Pancreas (tissue), 10 donors: ENCODE data around the gene PTPRG. TPM values are rescaled to one million over a fixed set of nuclear protein-coding genes. Genes with fewer than 3 reads are reported as not detected.

Experiments
- ATAC-seq, 4 donors: fragments of 200-7000 bp; cut with Tn5 transposase; one replicate each; pipeline versions ENCODE4 v1.8.0 to v1.9.1; 2020; ENCODE audit warnings: mild to moderate bottlenecking in 4 of 4, moderate library complexity in 4 of 4
- DNase-seq, 6 donors: peaks; one replicate each; pipeline ENCODE4 v3.0.0-alpha.2; 2020
- FAIRE-seq: peaks from 2 replicates; lab custom pipeline; 2012; peaks lifted over from hg19 to GRCh38; lab: Jason Lieb, UNC
- H3K27ac ChIP-seq, 4 donors: fragments of 200-600 bp; sonication (generic); 1 replicate in 3 of 4; 2 replicates in 1 of 4; pipeline versions ENCODE4 v1.5.0 to v1.8.0; 2020
- H3K27me3 ChIP-seq, 4 donors: fragments of 200-600 bp; one replicate each; pipeline ENCODE4 v1.8.0; 2021
- H3K36me3 ChIP-seq, 3 donors: fragments of 200-600 bp; sonication (generic) in 1 of 3; one replicate each; pipeline versions ENCODE4 v1.5.0 to v1.8.0; 2020 to 2021
- H3K4me1 ChIP-seq, 3 donors: fragments of 200-600 bp; one replicate each; pipeline ENCODE4 v1.8.0; 2021
- H3K4me3 ChIP-seq, 4 donors: fragments of 200-600 bp; sonication (generic) in 2 of 4; one replicate each; pipeline versions ENCODE4 v1.5.0 to v1.8.0; 2020 to 2021
- H3K9me3 ChIP-seq, 4 donors: fragments of 200-600 bp; one replicate each; pipeline ENCODE4 v1.8.0; 2021
- whole genome bisulfite sequencing, 2 donors: extraction: QIAGEN DNeasy Blood & Tissue Kit; methylation state at CpG; one replicate each; pipeline ENCODE4 v1.1.7; 2013; 5-methylcytosine and 5-hydroxymethylcytosine counted together
- intact Hi-C, 3 donors: fragments of 100-400 bp; cut with DNase I; formaldehyde crosslinking; loops; one replicate each; pipeline versions ENCODE4 v1.11.1 to v1.14.2; 2022
- polyA plus RNA-seq, 2 donors: library from polyadenylated mRNA; stranded (reverse); fragments of 200-250 nt; gene quantifications; one replicate each; pipeline ENCODE4 v1.2.3, GENCODE V29; 2013
- total RNA-seq, 6 donors: library from RNA; stranded (reverse); fragmentation: NEBNext Ultra II Directional in 4 of 6; extraction: Animal tissue kit (Norgen Biotek cat#: 25700) in 4 of 6; gene quantifications; one replicate each; pipeline versions ENCODE4 v1.2.1 to v1.2.4, GENCODE V29; 2021 to 2023
- TF ChIP-seq, protein P1 (sequence below), 4 donors: fragments of 200-600 bp; sonication (generic) in 3 of 4; IDR thresholded peaks; one replicate each; pipeline versions ENCODE4 v1.5.0 to v1.8.0; 2021; ENCODE audit warnings: antibody characterized with exemption in 4 of 4
- donor health status: healthy with polysubstance abuse.
- donor health status: DM: no; HTN: no; CAD: no; lungs with moderate emphysema.
- donor health status: DM: no; HTN: no; CAD: no.
- donor health status: control.
- donor health status: control.
- donor health status: Bipolar disorder and iron deficiency.
- donor health status: DM: yes; HTN: yes; CAD: no.
- donor health status: DM: no; HTN: no; CAD: no.
- donor health status: DM: no; HTN: no; CAD: no.
- donor health status: DM: yes; HTN: yes; CAD: no.

PTPRG gene
- total and polyA plus RNA-seq, 8 donors: 2.8 to 20.5 (median 9.5) TPM

GRCh38 chr3:61901496-61901895 lies 340.1 kb downstream of the PTPRG start:
- H3K27me3 ChIP-seq: no peaks in the 10 kb centered on the region
- DNase-seq: no peak
- no peak for ATAC-seq
- FAIRE-seq: no peak
- H3K27ac ChIP-seq: no peak overlapping the region
- TF ChIP-seq, protein P1, sequence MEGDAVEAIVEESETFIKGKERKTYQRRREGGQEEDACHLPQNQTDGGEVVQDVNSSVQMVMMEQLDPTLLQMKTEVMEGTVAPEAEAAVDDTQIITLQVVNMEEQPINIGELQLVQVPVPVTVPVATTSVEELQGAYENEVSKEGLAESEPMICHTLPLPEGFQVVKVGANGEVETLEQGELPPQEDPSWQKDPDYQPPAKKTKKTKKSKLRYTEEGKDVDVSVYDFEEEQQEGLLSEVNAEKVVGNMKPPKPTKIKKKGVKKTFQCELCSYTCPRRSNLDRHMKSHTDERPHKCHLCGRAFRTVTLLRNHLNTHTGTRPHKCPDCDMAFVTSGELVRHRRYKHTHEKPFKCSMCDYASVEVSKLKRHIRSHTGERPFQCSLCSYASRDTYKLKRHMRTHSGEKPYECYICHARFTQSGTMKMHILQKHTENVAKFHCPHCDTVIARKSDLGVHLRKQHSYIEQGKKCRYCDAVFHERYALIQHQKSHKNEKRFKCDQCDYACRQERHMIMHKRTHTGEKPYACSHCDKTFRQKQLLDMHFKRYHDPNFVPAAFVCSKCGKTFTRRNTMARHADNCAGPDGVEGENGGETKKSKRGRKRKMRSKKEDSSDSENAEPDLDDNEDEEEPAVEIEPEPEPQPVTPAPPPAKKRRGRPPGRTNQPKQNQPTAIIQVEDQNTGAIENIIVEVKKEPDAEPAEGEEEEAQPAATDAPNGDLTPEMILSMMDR (IDR thresholded peaks at IDR 0.05): no peak
- intact Hi-C loops: no loop called here
- H3K9me3 ChIP-seq: no peaks in the 10 kb centered on the region
- WGBS, 2 donors: 96 to 98% methylated on average over 2 of the region's 2 CpGs
- no peak overlapping the region for H3K4me3 ChIP-seq
- peaks cover 0 to 11% (median 10%) of the 10 kb centered on the region in 3 donors for H3K4me1 ChIP-seq
- no peaks in the 10 kb centered on the region for H3K36me3 ChIP-seq

GRCh38 chr3:61901986-61902385 lies 340.6 kb downstream of the PTPRG start:
- H3K36me3 ChIP-seq: no peaks in the 10 kb centered on the region
- DNase-seq (no peak), FAIRE-seq (no peak), ATAC-seq (no peak)
- no peak overlapping the region for H3K4me3 ChIP-seq
- no peak overlapping the region for H3K27ac ChIP-seq
- no peaks in the 10 kb centered on the region for H3K27me3 ChIP-seq
- TF ChIP-seq, protein P1 (IDR thresholded peaks at IDR 0.05): no peak
- intact Hi-C loops: no loop called here
- peaks cover 0 to 11% (median 10%) of the 10 kb centered on the region in 3 donors for H3K4me1 ChIP-seq
- H3K9me3 ChIP-seq: no peaks in the 10 kb centered on the region
- 62 to 81% methylated on average over 2 of the region's 2 CpGs for WGBS, 2 donors

DNA sequence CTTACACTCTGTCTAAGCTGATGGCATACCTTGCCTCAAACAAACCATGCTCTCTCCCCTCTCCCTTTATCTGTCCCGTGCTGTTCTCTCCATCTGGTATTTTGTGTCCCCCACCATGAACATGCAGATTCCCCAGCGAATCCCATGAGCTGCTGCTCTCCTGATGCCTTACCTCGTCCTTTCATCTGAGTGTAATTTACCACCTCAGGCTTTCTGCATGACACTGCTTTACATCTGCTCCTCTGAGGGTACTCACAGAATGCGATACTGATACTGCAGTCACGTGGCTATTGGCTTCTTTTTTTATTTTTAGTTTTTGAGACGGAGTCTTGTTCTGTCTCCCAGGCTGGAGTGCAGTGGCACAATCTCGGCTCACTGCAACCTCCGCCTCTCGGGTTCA lies 341.7 kb downstream of the PTPRG start:
- DNase-seq (no peak), ATAC-seq (no peak), FAIRE-seq (no peak)
- Histone ChIP-seq H3K4me3 (no peak overlapping the region), H3K27ac (no peak overlapping the region), H3K36me3 (no peaks in the 10 kb centered on the region), H3K9me3 (no peaks in the 10 kb centered on the region), H3K4me1 (peaks cover 0 to 11% (median 10%) of the 10 kb centered on the region in 3 donors), H3K27me3 (no peaks in the 10 kb centered on the region)
- TF ChIP-seq, protein P1 (IDR thresholded peaks at IDR 0.05): no peak
- 94 to 95% methylated on average over 9 of the region's 9 CpGs for WGBS, 2 donors
- intact Hi-C loops: no loop called here

- peaks cover 0 to 11% (median 10%) of the 10 kb centered on the region in 3 donors for H3K4me1 ChIP-seq
- no peaks in the 10 kb centered on the region for H3K36me3 ChIP-seq
- TF ChIP-seq, protein P1 (IDR thresholded peaks at IDR 0.05): no peak
- DNase-seq (peak in 2 of 6 donors; percentile 8 to 17), FAIRE-seq (no peak), ATAC-seq (peak; percentile 43 to 74 (median 64))
- no peaks in the 10 kb centered on the region for H3K27me3 ChIP-seq
- intact Hi-C loops: no loop called here
- no peaks in the 10 kb centered on the region for H3K9me3 ChIP-seq
- H3K27ac ChIP-seq: no peak overlapping the region
- 57 to 58% methylated on average over 4 of the region's 4 CpGs for WGBS, 2 donors
- H3K4me3 ChIP-seq: no peak overlapping the region
These were observed 342.7 kb downstream of the PTPRG start for GRCh38 chr3:61903931-61904657.

GRCh38 chr3:61907210-61907795 lies 345.9 kb downstream of the PTPRG start:
- no peak overlapping the region for H3K27ac ChIP-seq
- H3K4me1 ChIP-seq: peaks cover 0 to 11% (median 10%) of the 10 kb centered on the region in 3 donors
- 92 to 96% methylated on average over 7 of the region's 7 CpGs for WGBS, 2 donors
- FAIRE-seq: no peak
- H3K36me3 ChIP-seq: no peaks in the 10 kb centered on the region
- no peaks in the 10 kb centered on the region for H3K9me3 ChIP-seq
- intact Hi-C loops: no loop called here
- TF ChIP-seq, protein P1 (IDR thresholded peaks at IDR 0.05): no peak
- no peak for ATAC-seq
- no peak overlapping the region for H3K4me3 ChIP-seq
- H3K27me3 ChIP-seq: no peaks in the 10 kb centered on the region
- DNase-seq: no peak
